Superior temporal gyrus (tissue), 1 donor: Measurements from ENCODE around the gene GRIA1.

Source experiments
- DNase-seq: peaks from one replicate; pipeline ENCODE4 v3.0.0-alpha.2; 2016; ENCODE audit errors: extremely low spot score

The GRIA1 gene

GRCh38 chr5:153780876-153781705, 290.6 kb downstream of the GRIA1 start:
- no peak for DNase-seq

GRCh38 chr5:153782589-153783361, 292.3 kb downstream of the GRIA1 start:
- DNase-seq = no peak

- no peak for DNase-seq
Measured at GRCh38 chr5:153783362-153783658, 292.8 kb downstream of the GRIA1 start.

GRCh38 chr5:153784277-153784676, 293.8 kb downstream of the GRIA1 start:
- no peak for DNase-seq

GRCh38 chr5:153791339-153791738, 300.9 kb downstream of the GRIA1 start:
- no peak for DNase-seq

GRCh38 chr5:153792305-153792704, 301.8 kb downstream of the GRIA1 start:
- no peak for DNase-seq

- DNase-seq = no peak
Measured at GRCh38 chr5:153793699-153794098, 303.2 kb downstream of the GRIA1 start.

GRCh38 chr5:153794327-153794726, 303.9 kb downstream of the GRIA1 start:
- DNase-seq = no peak

GRCh38 chr5:153796527-153796926, 306.1 kb downstream of the GRIA1 start:
- no peak for DNase-seq

- no peak for DNase-seq
Measured at GRCh38 chr5:153797484-153797883, 307.0 kb downstream of the GRIA1 start.

- DNase-seq = no peak
Measured at GRCh38 chr5:153798830-153799229, 308.4 kb downstream of the GRIA1 start.

- DNase-seq = no peak
Measured at GRCh38 chr5:153799466-153799865, 309.0 kb downstream of the GRIA1 start.

- DNase-seq = no peak
Measured at GRCh38 chr5:153802050-153802821, 311.8 kb downstream of the GRIA1 start.

GRCh38 chr5:153807801-153808200, 317.3 kb downstream of the GRIA1 start:
- no peak for DNase-seq

GRCh38 chr5:153809166-153809565, 318.7 kb downstream of the GRIA1 start:
- no peak for DNase-seq

GRCh38 chr5:153813901-153814300, 323.4 kb downstream of the GRIA1 start:
- no peak for DNase-seq

- no peak for DNase-seq
Measured at GRCh38 chr5:153816870-153817269, 326.4 kb downstream of the GRIA1 start.

- DNase-seq = no peak
Measured at GRCh38 chr5:153818626-153819025, 328.2 kb downstream of the GRIA1 start.

- DNase-seq = no peak
Measured at GRCh38 chr5:153823036-153823435, 332.6 kb downstream of the GRIA1 start.

GRCh38 chr5:153824909-153825308, 334.4 kb downstream of the GRIA1 start:
- DNase-seq = no peak

- no peak for DNase-seq
Measured at GRCh38 chr5:153827397-153827796, 336.9 kb downstream of the GRIA1 start.

- DNase-seq = no peak
Measured at GRCh38 chr5:153829510-153830065, 339.1 kb downstream of the GRIA1 start.
